SJSA1 (cell line): ENCODE data around the gene BTBD16. TPM values are rescaled to one million over a fixed set of nuclear protein-coding genes. Genes with fewer than 3 reads are reported as not detected.

ENCODE experiments used
- DNase-seq, 2 experiments: peaks; one replicate each; pipeline ENCODE4 v3.0.0-alpha.2; 2015 to 2020; ENCODE audit warnings: low spot score in 2 of 2, low read depth in 1 of 2
- H3K27ac ChIP-seq: fragments of 250-450 bp; sonication (Bioruptor Pico); 2 replicates; pipeline ENCODE4 v1.5.1; 2020; ENCODE audit warnings: mild to moderate bottlenecking, moderate library complexity
- H3K27me3 ChIP-seq: fragments of 250-450 bp; sonication (Bioruptor Pico); replicated peaks from 2 replicates; pipeline ENCODE4 v1.5.1; 2020; ENCODE audit warnings: mild to moderate bottlenecking, moderate library complexity
- H3K36me3 ChIP-seq: fragments of 250-450 bp; sonication (Bioruptor Pico); 2 replicates; pipeline ENCODE4 v1.5.1; 2020; ENCODE audit warnings: mild to moderate bottlenecking
- H3K4me1 ChIP-seq: fragments of 250-450 bp; sonication (Bioruptor Pico); replicated peaks from 2 replicates; pipeline ENCODE4 v1.6.1; 2021; ENCODE audit warnings: mild to moderate bottlenecking
- H3K4me3 ChIP-seq: fragments of 250-450 bp; sonication (Bioruptor Pico); 2 replicates; pipeline ENCODE4 v1.5.1; 2020; ENCODE audit warnings: mild to moderate bottlenecking
- H3K9me3 ChIP-seq: fragments of 250-450 bp; sonication (Bioruptor Pico); replicated peaks from 2 replicates; pipeline ENCODE4 v1.5.1; 2020; ENCODE audit warnings: mild to moderate bottlenecking
- total RNA-seq: library from RNA; depleted of rRNA; stranded (reverse); fragments of >200 nt; shearing (Covaris generic); gene quantifications from 2 replicates; pipeline ENCODE4 v1.2.3, GENCODE V29; 2014

BTBD16 gene
- total RNA-seq, 1 experiment from 2014 or later: not detected

GRCh38 chr10:122298598-122299301 lies 27.7 kb downstream of the BTBD16 start:
- H3K27me3 ChIP-seq: no peaks in the 10 kb centered on the region
- no peak overlapping the region for H3K4me3 ChIP-seq
- no peaks in the 10 kb centered on the region for H3K36me3 ChIP-seq
- H3K4me1 ChIP-seq: peaks cover 12% of the 10 kb centered on the region
- DNase-seq: peak in 1 of 2 experiments; percentile 78
- no peak overlapping the region for H3K27ac ChIP-seq
- H3K9me3 ChIP-seq: no peaks in the 10 kb centered on the region

- Histone ChIP-seq H3K27ac (no peak overlapping the region), H3K4me3 (no peak overlapping the region), H3K9me3 (no peaks in the 10 kb centered on the region), H3K27me3 (no peaks in the 10 kb centered on the region), H3K4me1 (peaks cover 12% of the 10 kb centered on the region), H3K36me3 (no peaks in the 10 kb centered on the region)
- DNase-seq: no peak
These were observed 28.5 kb downstream of the BTBD16 start for GRCh38 chr10:122299423-122300075.

GRCh38 chr10:122301055-122301810 lies 30.1 kb downstream of the BTBD16 start:
- Histone ChIP-seq H3K27ac (no peak overlapping the region), H3K4me3 (no peak overlapping the region), H3K4me1 (peaks cover 12% of the 10 kb centered on the region), H3K36me3 (no peaks in the 10 kb centered on the region), H3K27me3 (no peaks in the 10 kb centered on the region), H3K9me3 (no peaks in the 10 kb centered on the region; the same call in 1 of the 2 replicates)
- peak; percentile 73 to 74 for DNase-seq

GRCh38 chr10:122301811-122302115 lies 30.7 kb downstream of the BTBD16 start:
- H3K36me3 ChIP-seq: no peaks in the 10 kb centered on the region

GRCh38 chr10:122302315-122302714 lies 31.2 kb downstream of the BTBD16 start:
- Histone ChIP-seq H3K4me3 (no peak overlapping the region), H3K27ac (no peak overlapping the region), H3K9me3 (no peaks in the 10 kb centered on the region; the same call in 1 of the 2 replicates), H3K36me3 (no peaks in the 10 kb centered on the region), H3K4me1 (peaks cover 16% of the 10 kb centered on the region), H3K27me3 (no peaks in the 10 kb centered on the region)
- DNase-seq: no peak

More at GRCh38 chr10:122301811-122302115, 30.7 kb downstream of the BTBD16 start:
- Histone ChIP-seq H3K9me3 (no peaks in the 10 kb centered on the region; the same call in 1 of the 2 replicates), H3K27me3 (no peaks in the 10 kb centered on the region), H3K27ac (no peak overlapping the region), H3K4me1 (peaks cover 12% of the 10 kb centered on the region), H3K4me3 (no peak overlapping the region)
- DNase-seq: no peak

- no peaks in the 10 kb centered on the region for H3K27me3 ChIP-seq
- no peak for DNase-seq
These were observed 32.4 kb downstream of the BTBD16 start for GRCh38 chr10:122303271-122304053.

GRCh38 chr10:122304054-122304579 lies 33.0 kb downstream of the BTBD16 start:
- DNase-seq: peak in 1 of 2 experiments; percentile 33
- no peaks in the 10 kb centered on the region for H3K27me3 ChIP-seq
- H3K36me3 ChIP-seq: no peaks in the 10 kb centered on the region
- no peaks in the 10 kb centered on the region; the same call in 1 of the 2 replicates for H3K9me3 ChIP-seq
- peaks cover 31% of the 10 kb centered on the region for H3K4me1 ChIP-seq
- H3K27ac ChIP-seq: no peak overlapping the region
- no peak overlapping the region for H3K4me3 ChIP-seq

More at GRCh38 chr10:122303271-122304053, 32.4 kb downstream of the BTBD16 start:
- Histone ChIP-seq H3K9me3 (no peaks in the 10 kb centered on the region; the same call in 1 of the 2 replicates), H3K4me1 (peaks cover 25% of the 10 kb centered on the region), H3K36me3 (no peaks in the 10 kb centered on the region), H3K4me3 (no peak overlapping the region), H3K27ac (no peak overlapping the region)

GRCh38 chr10:122306282-122306681 lies 35.2 kb downstream of the BTBD16 start:
- Histone ChIP-seq H3K9me3 (no peaks in the 10 kb centered on the region; the same call in 1 of the 2 replicates), H3K4me1 (peaks cover 25% of the 10 kb centered on the region), H3K27ac (no peak overlapping the region), H3K4me3 (no peak overlapping the region), H3K27me3 (no peaks in the 10 kb centered on the region), H3K36me3 (no peaks in the 10 kb centered on the region)
- peak in 1 of 2 experiments; percentile 29 for DNase-seq

- DNase-seq: peak in 1 of 2 experiments; percentile 1
- H3K4me3 ChIP-seq: no peak overlapping the region
- peaks cover 20% of the 10 kb centered on the region for H3K4me1 ChIP-seq
- H3K27me3 ChIP-seq: no peaks in the 10 kb centered on the region
- no peaks in the 10 kb centered on the region for H3K36me3 ChIP-seq
- H3K9me3 ChIP-seq: no peaks in the 10 kb centered on the region; the same call in 1 of the 2 replicates
- H3K27ac ChIP-seq: no peak overlapping the region
These were observed 35.6 kb downstream of the BTBD16 start for GRCh38 chr10:122306744-122307143.

- Histone ChIP-seq H3K27ac (peak overlapping the region; percentile 77), H3K9me3 (no peaks in the 10 kb centered on the region; the same call in 1 of the 2 replicates), H3K4me1 (peaks cover 18% of the 10 kb centered on the region), H3K36me3 (no peaks in the 10 kb centered on the region), H3K4me3 (peak overlapping the region; percentile 20), H3K27me3 (no peaks in the 10 kb centered on the region)
- DNase-seq: peak; percentile 78 to 84
These were observed 36.7 kb downstream of the BTBD16 start for GRCh38 chr10:122307669-122308416.

GRCh38 chr10:122308417-122309141 lies 37.5 kb downstream of the BTBD16 start:
- H3K4me3 ChIP-seq: no peak overlapping the region
- no peaks in the 10 kb centered on the region; the same call in 1 of the 2 replicates for H3K9me3 ChIP-seq
- H3K36me3 ChIP-seq: no peaks in the 10 kb centered on the region
- H3K27me3 ChIP-seq: no peaks in the 10 kb centered on the region
- H3K27ac ChIP-seq: peak overlapping the region; percentile 77
- peaks cover 18% of the 10 kb centered on the region for H3K4me1 ChIP-seq
- DNase-seq: peak in 1 of 2 experiments; percentile 38
